ENCODE results near the gene PPP1R1B. TPM values are rescaled to one million over a fixed set of nuclear protein-coding genes. Genes with fewer than 3 reads are reported as not detected.
"Not testable (repeated sequence)": the region's sequence is repeated elsewhere in the genome, so short reads cannot be mapped to it uniquely, and the experiment has no call there.

Gene PPP1R1B
- total RNA-seq, 1 donor from 2014 or later: 9.3 TPM

DNA sequence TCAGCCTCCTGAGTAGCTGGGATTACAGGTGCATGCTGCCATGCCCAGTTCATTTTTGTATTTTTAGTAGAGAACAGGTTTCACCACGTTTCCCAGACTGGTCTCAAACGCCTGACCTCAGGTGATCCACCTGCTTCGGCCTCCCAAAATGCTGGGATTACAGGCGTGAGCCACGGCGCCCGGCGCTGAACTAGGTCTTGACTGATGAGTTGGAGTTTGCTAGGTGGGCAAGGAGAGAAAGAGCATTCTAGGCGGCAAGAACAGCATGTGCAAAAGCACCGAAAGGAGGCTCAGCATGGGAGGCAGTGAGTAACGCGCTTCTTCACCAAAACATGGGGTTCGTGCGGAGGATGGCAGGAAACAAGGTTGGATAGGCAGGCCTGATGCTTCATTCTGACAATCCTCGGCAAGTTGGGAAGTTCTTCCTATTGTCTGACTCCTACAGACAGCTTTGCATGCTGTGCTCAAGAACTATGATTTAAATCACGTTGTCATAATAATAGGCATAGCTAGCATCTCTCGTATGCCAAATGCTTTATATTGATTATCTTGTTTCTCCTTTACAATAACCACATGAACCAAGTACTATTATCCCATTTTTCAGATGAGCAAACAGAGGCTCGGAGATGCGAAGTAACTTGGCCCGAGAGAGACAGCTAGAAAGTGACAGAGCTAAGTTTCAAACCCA is 45.5 kb upstream of the PPP1R1B start:
- Histone ChIP-seq H3K36me3 (no peaks in the 10 kb centered on the region), H3K4me1 (no peaks in the 10 kb centered on the region), H3K27ac (no peak overlapping the region), H3K9me3 (no peaks in the 10 kb centered on the region), H3K27me3 (no peaks in the 10 kb centered on the region), H3K4me3 (no peak overlapping the region)
- intact Hi-C loops (cut with DNase I): no loop called here
- TF ChIP-seq, protein P1, sequence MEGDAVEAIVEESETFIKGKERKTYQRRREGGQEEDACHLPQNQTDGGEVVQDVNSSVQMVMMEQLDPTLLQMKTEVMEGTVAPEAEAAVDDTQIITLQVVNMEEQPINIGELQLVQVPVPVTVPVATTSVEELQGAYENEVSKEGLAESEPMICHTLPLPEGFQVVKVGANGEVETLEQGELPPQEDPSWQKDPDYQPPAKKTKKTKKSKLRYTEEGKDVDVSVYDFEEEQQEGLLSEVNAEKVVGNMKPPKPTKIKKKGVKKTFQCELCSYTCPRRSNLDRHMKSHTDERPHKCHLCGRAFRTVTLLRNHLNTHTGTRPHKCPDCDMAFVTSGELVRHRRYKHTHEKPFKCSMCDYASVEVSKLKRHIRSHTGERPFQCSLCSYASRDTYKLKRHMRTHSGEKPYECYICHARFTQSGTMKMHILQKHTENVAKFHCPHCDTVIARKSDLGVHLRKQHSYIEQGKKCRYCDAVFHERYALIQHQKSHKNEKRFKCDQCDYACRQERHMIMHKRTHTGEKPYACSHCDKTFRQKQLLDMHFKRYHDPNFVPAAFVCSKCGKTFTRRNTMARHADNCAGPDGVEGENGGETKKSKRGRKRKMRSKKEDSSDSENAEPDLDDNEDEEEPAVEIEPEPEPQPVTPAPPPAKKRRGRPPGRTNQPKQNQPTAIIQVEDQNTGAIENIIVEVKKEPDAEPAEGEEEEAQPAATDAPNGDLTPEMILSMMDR (IDR thresholded peaks at IDR 0.05): no peak
- no peak for TF ChIP-seq POLR2A (IDR thresholded peaks at IDR 0.05)
- TF ChIP-seq POLR2AphosphoS5 (IDR thresholded peaks at IDR 0.05; ENCODE audit: insufficient read depth in 1 of 2, low read depth in 1 of 2): no peak
- no peak for DNase-seq (ENCODE audit: extremely low spot score in 2 of 2)

DNA sequence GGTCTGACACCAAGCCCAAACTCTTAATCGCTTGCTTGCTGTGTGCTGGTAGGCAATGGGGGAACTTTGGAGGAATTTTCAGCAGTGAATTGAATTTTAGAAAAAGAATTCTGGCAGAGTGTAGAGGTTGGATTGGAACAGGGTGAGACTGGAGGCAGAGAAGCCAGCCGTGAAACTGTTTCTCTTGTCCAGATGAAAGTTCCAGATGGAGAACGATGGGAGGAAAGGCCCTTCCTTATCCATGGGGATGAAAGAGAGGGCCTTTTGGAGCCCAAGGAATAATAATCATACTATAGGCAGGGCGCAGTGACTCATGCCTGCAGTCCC is 45.0 kb upstream of the PPP1R1B start:
- intact Hi-C loops (cut with DNase I): no loop called here
- Histone ChIP-seq H3K4me3 (no peak overlapping the region), H3K27ac (no peak overlapping the region), H3K36me3 (no peaks in the 10 kb centered on the region), H3K27me3 (no peaks in the 10 kb centered on the region), H3K4me1 (no peaks in the 10 kb centered on the region), H3K9me3 (no peaks in the 10 kb centered on the region)
- no peak for DNase-seq (ENCODE audit: extremely low spot score in 2 of 2)
- TF ChIP-seq POLR2AphosphoS5 (IDR thresholded peaks at IDR 0.05; ENCODE audit: insufficient read depth in 1 of 2, low read depth in 1 of 2) (no peak), POLR2A (IDR thresholded peaks at IDR 0.05) (no peak)
- TF ChIP-seq, protein P1 (IDR thresholded peaks at IDR 0.05): no peak

DNA sequence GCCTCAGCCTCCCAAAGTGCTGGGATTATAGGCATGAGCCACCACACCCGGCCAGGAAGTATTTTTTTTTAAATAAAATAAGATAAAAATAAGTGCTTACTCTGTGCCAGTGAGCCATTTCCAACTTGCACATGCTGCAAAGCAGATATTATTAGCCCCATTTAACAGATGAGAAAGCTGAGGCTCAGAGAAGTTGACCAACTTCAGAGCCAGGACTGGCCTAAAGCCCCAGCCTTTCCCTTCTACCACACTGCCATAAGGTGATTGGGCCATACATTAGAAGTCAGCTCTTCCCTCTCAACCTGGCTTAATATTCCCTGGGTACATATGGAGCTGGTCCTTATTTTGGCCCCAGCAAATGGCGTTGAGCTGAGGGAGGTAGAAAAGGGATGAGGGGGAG is 44.1 kb upstream of the PPP1R1B start:
- TF ChIP-seq POLR2AphosphoS5 (IDR thresholded peaks at IDR 0.05; ENCODE audit: insufficient read depth in 1 of 2, low read depth in 1 of 2): no peak
- TF ChIP-seq, protein P1 (IDR thresholded peaks at IDR 0.05): no peak
- no peak for TF ChIP-seq POLR2A (IDR thresholded peaks at IDR 0.05)
- no peaks in the 10 kb centered on the region for H3K36me3 ChIP-seq
- DNase-seq (ENCODE audit: extremely low spot score in 2 of 2): no peak
- H3K27me3 ChIP-seq: no peaks in the 10 kb centered on the region
- no peaks in the 10 kb centered on the region for H3K4me1 ChIP-seq
- H3K9me3 ChIP-seq: no peaks in the 10 kb centered on the region
- H3K27ac ChIP-seq: no peak overlapping the region
- intact Hi-C loops (cut with DNase I): no loop called here
- H3K4me3 ChIP-seq: no peak overlapping the region

DNA sequence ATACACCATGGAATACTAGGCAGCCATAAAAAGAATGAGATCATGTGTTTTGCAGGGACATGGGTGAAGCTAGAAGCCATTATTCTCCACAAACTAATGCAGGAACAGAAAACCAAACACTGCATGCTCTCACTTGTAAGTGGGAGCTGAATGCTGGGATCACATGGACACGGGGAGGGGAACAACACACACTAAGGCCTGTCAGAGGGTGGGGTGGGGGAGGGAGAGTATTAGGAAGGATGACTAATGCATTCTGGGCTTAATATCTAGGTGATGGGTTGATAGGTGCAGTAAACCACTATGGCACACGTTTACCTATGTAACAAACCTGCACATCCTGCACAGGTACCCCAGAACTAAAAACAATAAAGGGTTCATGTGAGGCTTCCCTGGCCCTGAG is 36.6 kb upstream of the PPP1R1B start:
- H3K4me1 ChIP-seq; H3K36me3 ChIP-seq; H3K9me3 ChIP-seq; H3K27ac ChIP-seq; DNase-seq (ENCODE audit: extremely low spot score in 2 of 2); H3K4me3 ChIP-seq; H3K27me3 ChIP-seq; intact Hi-C loops (cut with DNase I): not testable (repeated sequence)

DNA sequence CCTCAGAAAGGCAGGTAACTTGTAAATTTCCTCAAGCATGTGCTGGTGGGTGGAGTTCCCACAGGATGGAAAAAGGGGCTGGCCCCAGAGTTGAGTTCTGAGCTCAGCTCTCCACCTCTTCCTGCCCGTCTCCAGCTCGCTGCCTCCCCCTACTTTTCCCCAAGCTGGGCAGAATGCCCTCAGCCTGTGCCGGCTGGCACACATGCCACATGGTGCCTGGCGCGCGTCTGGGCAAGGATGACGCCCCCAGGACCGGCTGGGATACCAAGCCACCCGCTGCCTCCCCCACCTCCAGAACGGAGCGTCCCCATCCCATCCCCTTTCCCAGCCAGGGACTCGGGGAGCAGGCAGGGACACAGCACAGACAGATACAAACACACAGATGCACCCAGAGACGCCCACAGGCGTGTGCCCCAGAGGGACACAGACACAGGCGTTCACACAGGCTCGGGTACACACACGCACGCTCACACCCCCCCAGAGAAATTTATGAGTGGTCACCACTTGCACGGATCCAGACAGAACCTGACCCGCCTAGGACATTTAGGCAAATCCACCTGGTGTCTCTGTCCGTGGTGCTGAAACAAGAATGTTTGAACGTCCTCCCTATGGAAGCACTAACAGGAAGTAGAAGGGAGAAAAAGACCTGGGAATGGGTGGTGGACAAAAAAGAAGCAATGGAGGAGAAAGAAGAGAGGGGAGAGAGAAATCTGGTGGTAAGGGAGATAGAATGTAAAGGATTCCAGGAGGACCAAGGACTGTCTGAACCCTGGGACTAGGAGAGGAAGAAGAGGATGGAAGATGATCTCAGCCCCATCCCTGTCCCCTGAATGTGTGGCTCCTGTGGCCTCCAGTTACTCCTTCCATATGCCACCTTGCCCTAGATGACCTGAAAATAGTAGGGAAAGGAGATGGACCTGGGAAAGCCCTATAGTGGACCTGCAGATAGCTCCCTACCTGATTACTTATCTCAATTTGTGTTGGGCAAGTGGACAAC is 34.5 kb upstream of the PPP1R1B start:
- Histone ChIP-seq H3K27me3 (no peaks in the 10 kb centered on the region), H3K27ac (no peak overlapping the region), H3K4me1 (peaks cover 8% of the 10 kb centered on the region), H3K9me3 (no peaks in the 10 kb centered on the region), H3K4me3 (no peak overlapping the region), H3K36me3 (no peaks in the 10 kb centered on the region)
- no peak for DNase-seq (ENCODE audit: extremely low spot score in 2 of 2)
- TF ChIP-seq, protein P1 (IDR thresholded peaks at IDR 0.05): no peak
- TF ChIP-seq POLR2A (IDR thresholded peaks at IDR 0.05) (no peak), POLR2AphosphoS5 (IDR thresholded peaks at IDR 0.05; ENCODE audit: insufficient read depth in 1 of 2, low read depth in 1 of 2) (no peak)
- intact Hi-C loops (cut with DNase I): no loop called here

All from vagina (tissue), 2 donors.